ENCODE data around the gene CAMKK1.

Gene CAMKK1

DNA sequence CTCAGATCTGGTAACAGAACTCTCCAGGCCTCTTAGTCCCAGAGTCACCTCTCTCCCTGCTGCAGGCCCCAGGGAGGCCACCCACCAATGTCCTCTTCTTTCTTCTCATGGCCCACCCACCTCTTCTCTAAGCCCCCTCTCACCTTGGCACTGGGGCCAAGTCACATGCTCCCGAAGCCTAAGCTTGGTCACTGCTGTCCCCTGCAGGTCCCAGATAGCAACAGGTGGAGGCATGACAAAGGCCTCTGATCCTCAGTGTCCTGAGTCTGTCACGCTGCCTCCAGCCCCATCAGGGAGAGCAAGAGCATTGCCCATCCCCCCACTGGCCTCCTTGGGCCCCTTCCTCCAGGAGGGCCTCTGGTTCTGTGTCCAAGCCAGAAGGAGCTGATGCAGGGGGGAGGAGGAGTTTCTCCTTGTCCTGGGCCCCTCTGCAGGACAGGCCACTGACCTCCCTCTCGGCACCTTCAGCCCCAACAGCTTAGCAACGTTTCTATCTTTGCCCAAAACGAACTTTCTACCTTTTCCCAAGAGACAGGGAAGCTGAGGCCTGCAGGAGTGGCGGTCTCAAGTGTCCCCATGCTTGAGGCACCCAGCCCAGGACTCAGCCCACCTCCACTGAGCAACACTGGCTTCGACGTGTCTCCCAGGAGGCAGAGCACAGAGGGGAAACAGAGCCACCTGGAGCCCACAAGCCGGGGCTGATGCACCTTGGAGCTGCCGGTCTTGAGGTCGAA is 14.8 kb upstream of the CAMKK1 start:
- H3K36me3 ChIP-seq (ENCODE audit: insufficient read depth), result no peaks in the 10 kb centered on the region
- no peak overlapping the region for H3K4me2 ChIP-seq
- no peaks in the 10 kb centered on the region for H3K79me2 ChIP-seq (ENCODE audit: insufficient read depth, low read depth)
- no peaks in the 10 kb centered on the region for H4K20me1 ChIP-seq (ENCODE audit: insufficient read depth)
- H3K27me3 ChIP-seq (ENCODE audit: insufficient read depth, low read depth), result no peaks in the 10 kb centered on the region
- no peak overlapping the region for H3K9ac ChIP-seq
- no peaks in the 10 kb centered on the region for H3K4me1 ChIP-seq (ENCODE audit: low read depth, poor library complexity, severe bottlenecking)
- TF ChIP-seq, protein P1, sequence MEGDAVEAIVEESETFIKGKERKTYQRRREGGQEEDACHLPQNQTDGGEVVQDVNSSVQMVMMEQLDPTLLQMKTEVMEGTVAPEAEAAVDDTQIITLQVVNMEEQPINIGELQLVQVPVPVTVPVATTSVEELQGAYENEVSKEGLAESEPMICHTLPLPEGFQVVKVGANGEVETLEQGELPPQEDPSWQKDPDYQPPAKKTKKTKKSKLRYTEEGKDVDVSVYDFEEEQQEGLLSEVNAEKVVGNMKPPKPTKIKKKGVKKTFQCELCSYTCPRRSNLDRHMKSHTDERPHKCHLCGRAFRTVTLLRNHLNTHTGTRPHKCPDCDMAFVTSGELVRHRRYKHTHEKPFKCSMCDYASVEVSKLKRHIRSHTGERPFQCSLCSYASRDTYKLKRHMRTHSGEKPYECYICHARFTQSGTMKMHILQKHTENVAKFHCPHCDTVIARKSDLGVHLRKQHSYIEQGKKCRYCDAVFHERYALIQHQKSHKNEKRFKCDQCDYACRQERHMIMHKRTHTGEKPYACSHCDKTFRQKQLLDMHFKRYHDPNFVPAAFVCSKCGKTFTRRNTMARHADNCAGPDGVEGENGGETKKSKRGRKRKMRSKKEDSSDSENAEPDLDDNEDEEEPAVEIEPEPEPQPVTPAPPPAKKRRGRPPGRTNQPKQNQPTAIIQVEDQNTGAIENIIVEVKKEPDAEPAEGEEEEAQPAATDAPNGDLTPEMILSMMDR (conservative IDR thresholded peaks at IDR 0.05; ENCODE audit: low read depth, low read length), result no peak
- H3K27ac ChIP-seq, result no peak overlapping the region
- no peak overlapping the region for H2AFZ ChIP-seq (ENCODE audit: low read depth)
- H3K4me3 ChIP-seq (IDR thresholded peaks at IDR 0.05; ENCODE audit: insufficient read depth, low read depth, low read length), result no peak overlapping the region

DNA sequence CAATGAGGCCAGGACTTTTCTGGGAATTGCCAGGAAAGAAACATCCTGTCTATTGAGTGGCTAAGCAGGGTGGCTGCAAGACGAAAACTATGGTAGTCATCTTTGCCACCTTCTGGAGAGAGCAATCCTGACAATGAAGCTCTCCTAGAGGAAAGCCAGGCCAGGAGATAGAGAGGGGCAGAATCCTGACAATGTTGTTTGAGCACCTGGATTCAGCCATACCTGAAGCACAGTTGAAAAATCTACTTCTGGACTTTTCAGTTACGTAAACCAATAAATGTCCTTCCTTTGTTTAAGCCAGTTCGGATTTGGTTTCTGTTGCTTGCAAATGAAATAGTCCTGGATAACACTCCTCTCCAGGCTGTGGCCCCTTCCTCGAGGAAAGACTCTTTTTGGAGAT is 14.0 kb upstream of the CAMKK1 start:
- H3K79me2 ChIP-seq (ENCODE audit: insufficient read depth, low read depth), result no peaks in the 10 kb centered on the region
- TF ChIP-seq, protein P1 (conservative IDR thresholded peaks at IDR 0.05; ENCODE audit: low read depth, low read length), result no peak
- H4K20me1 ChIP-seq (ENCODE audit: insufficient read depth), result no peaks in the 10 kb centered on the region
- H3K9ac ChIP-seq, result no peak overlapping the region
- H3K36me3 ChIP-seq (ENCODE audit: insufficient read depth), result no peaks in the 10 kb centered on the region
- H3K4me3 ChIP-seq (IDR thresholded peaks at IDR 0.05; ENCODE audit: insufficient read depth, low read depth, low read length), result no peak overlapping the region
- no peak overlapping the region for H3K4me2 ChIP-seq
- H3K27ac ChIP-seq, result no peak overlapping the region
- H3K27me3 ChIP-seq (ENCODE audit: insufficient read depth, low read depth), result no peaks in the 10 kb centered on the region
- no peak overlapping the region for H2AFZ ChIP-seq (ENCODE audit: low read depth)
- H3K4me1 ChIP-seq (ENCODE audit: low read depth, poor library complexity, severe bottlenecking), result no peaks in the 10 kb centered on the region

DNA sequence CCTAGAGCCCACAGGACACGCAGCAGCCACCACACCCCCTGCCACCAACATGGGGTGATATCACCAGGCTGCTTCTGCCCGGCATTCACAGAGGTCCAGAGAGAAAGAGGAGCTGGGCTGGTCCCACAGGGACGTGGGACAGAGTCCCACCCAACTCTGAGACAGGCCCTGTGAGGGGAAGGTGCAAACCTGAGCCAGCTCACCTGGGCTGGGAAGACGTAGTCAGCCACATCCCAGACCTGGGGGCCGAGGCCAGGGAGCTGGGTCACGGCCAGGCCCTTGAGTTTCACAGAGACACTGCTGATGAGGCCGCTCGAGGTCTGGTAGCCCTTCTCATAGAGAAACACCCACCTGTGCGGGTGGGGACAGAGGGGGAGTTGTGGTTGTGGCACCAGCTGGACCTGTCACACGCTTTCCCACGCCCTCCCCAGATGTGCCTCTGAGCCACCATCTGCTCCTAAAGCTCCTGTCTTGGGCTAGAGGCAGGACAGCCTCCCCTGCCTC is 12.2 kb upstream of the CAMKK1 start:
- Histone ChIP-seq H3K36me3 (ENCODE audit: insufficient read depth) (no peaks in the 10 kb centered on the region), H3K4me2 (no peak overlapping the region), H3K4me1 (ENCODE audit: low read depth, poor library complexity, severe bottlenecking) (no peaks in the 10 kb centered on the region), H3K4me3 (IDR thresholded peaks at IDR 0.05; ENCODE audit: insufficient read depth, low read depth, low read length) (no peak overlapping the region), H2AFZ (ENCODE audit: low read depth) (no peak overlapping the region), H3K79me2 (ENCODE audit: insufficient read depth, low read depth) (no peaks in the 10 kb centered on the region), H4K20me1 (ENCODE audit: insufficient read depth) (no peaks in the 10 kb centered on the region), H3K27me3 (ENCODE audit: insufficient read depth, low read depth) (peaks cover 3% of the 10 kb centered on the region; the same call in 1 of the 2 replicates), H3K27ac (no peak overlapping the region), H3K9ac (no peak overlapping the region)
- TF ChIP-seq, protein P1 (conservative IDR thresholded peaks at IDR 0.05; ENCODE audit: low read depth, low read length), result no peak

DNA sequence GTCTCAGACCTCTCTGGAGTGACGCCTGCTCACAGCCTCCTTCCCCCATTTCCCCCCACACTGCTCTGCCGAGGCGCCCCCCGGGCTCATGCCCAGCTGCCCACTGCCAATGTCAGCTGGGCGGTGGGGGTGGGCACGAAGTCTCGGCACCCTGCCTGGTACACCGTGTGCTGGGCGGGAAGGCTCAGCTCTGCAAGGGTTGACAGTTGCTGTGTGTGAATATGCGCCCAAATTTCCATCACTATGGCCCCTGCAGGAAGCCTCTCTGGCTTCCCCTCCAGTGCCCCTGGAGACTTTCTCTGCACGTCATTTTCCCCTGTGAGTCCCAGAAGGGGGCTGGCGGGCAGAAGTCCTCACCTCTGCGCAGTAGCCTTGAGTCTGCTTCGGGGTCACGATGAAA is 11.6 kb upstream of the CAMKK1 start:
- no peak overlapping the region for H3K4me3 ChIP-seq (IDR thresholded peaks at IDR 0.05; ENCODE audit: insufficient read depth, low read depth, low read length)

More for the DNA sequence above, 11.6 kb upstream of the CAMKK1 start:
- Histone ChIP-seq H3K27me3 (ENCODE audit: insufficient read depth, low read depth) (peaks cover 3% of the 10 kb centered on the region; the same call in 1 of the 2 replicates), H3K4me1 (ENCODE audit: low read depth, poor library complexity, severe bottlenecking) (no peaks in the 10 kb centered on the region), H4K20me1 (ENCODE audit: insufficient read depth) (no peaks in the 10 kb centered on the region), H3K79me2 (ENCODE audit: insufficient read depth, low read depth) (no peaks in the 10 kb centered on the region), H3K27ac (no peak overlapping the region), H3K36me3 (ENCODE audit: insufficient read depth) (no peaks in the 10 kb centered on the region), H3K4me2 (no peak overlapping the region), H3K9ac (no peak overlapping the region), H2AFZ (ENCODE audit: low read depth) (no peak overlapping the region)
- TF ChIP-seq, protein P1 (conservative IDR thresholded peaks at IDR 0.05; ENCODE audit: low read depth, low read length), result no peak

Measured in KMS-11 (cell line).